Limb (tissue), 2 donors: ENCODE results near the gene CDHR1.

Experiments used
- DNase-seq, 2 donors: peaks; one replicate each; pipeline ENCODE4 v3.0.0-alpha.2; 2016; ENCODE audit errors: extremely low spot score in 2 of 2

Gene CDHR1

GRCh38 chr10:84198206-84198915 lies 4.0 kb downstream of the CDHR1 start:
- DNase-seq, result no peak

- DNase-seq, result no peak
Observed at GRCh38 chr10:84200537-84201243, 6.4 kb downstream of the CDHR1 start.

GRCh38 chr10:84201244-84201606 lies 6.9 kb downstream of the CDHR1 start:
- no peak for DNase-seq

- no peak for DNase-seq
Observed at GRCh38 chr10:84201682-84202081, 7.3 kb downstream of the CDHR1 start.

- no peak for DNase-seq
Observed at GRCh38 chr10:84202349-84202748, 8.0 kb downstream of the CDHR1 start.

GRCh38 chr10:84204122-84204521 lies 9.8 kb downstream of the CDHR1 start:
- no peak for DNase-seq

GRCh38 chr10:84204610-84205009 lies 10.3 kb downstream of the CDHR1 start:
- no peak for DNase-seq

- peak; percentile 8 to 63 for DNase-seq
Observed at GRCh38 chr10:84205049-84205852, 10.9 kb downstream of the CDHR1 start.

- DNase-seq, result no peak
Observed at GRCh38 chr10:84205853-84206525, 11.7 kb downstream of the CDHR1 start.

GRCh38 chr10:84208023-84208422 lies 13.7 kb downstream of the CDHR1 start:
- DNase-seq, result no peak

GRCh38 chr10:84211566-84211965 lies 17.2 kb downstream of the CDHR1 start:
- DNase-seq, result no peak

- no peak for DNase-seq
Observed at GRCh38 chr10:84212014-84212413, 17.7 kb downstream of the CDHR1 start.

- DNase-seq, result no peak
Observed at GRCh38 chr10:84213076-84213475, 18.7 kb downstream of the CDHR1 start.

- no peak for DNase-seq
Observed at GRCh38 chr10:84214046-84214572, 19.8 kb downstream of the CDHR1 start.

- no peak for DNase-seq
Observed at GRCh38 chr10:84214612-84215235, 20.4 kb downstream of the CDHR1 start.

GRCh38 chr10:84216834-84217233 lies 22.5 kb downstream of the CDHR1 start:
- DNase-seq, result no peak

- DNase-seq, result no peak
Observed at GRCh38 chr10:84217746-84218145, 23.4 kb downstream of the CDHR1 start.

GRCh38 chr10:84221916-84222315 lies 27.6 kb downstream of the CDHR1 start:
- DNase-seq, result no peak

GRCh38 chr10:84224411-84225028 lies 30.2 kb downstream of the CDHR1 start:
- DNase-seq, result peak; percentile 18 to 57

GRCh38 chr10:84225427-84226173 lies 31.3 kb downstream of the CDHR1 start, which contains the start of gene LRIT2:
Gene LRIT2, minus strand, starts transcription at chr10:84225544. Its CDS starts 24 bp downstream, at chr10:84225520.
- no peak for DNase-seq
